GM12878 (cell line): ENCODE data around the gene TANC1. TPM values are rescaled to one million over a fixed set of nuclear protein-coding genes. Genes with fewer than 3 reads are reported as not detected.

Source experiments
- ATAC-seq: fragments of 200-7000 bp; cut with Tn5 transposase; 3 replicates; pipeline ENCODE4 v1.9.1; 2020; ENCODE audit warnings: mild to moderate bottlenecking, moderate library complexity
- BruUV-seq: library from RNA; stranded (reverse); fragments of 400-500 nt; replicated peaks from 2 replicates; lab custom pipeline; 2021; lab: Mats Ljungman, UMichigan
- CTCF ChIA-PET: fragments of 300-600 bp; sonication (Branson Sonifier 250); formaldehyde crosslinking; extraction: SDS; loops from one replicate; lab custom pipeline; 2021; ENCODE audit warnings: inconsistent platforms; lab: Yijun Ruan, JAX
- POLR2A ChIA-PET: fragments of 350-600 bp; formaldehyde crosslinking; extraction: SDS; loops from one replicate; lab custom pipeline; 2021; ENCODE audit warnings: inconsistent platforms; lab: Charles Lee
- RAD21 ChIA-PET: fragments of 300-600 bp; sonication (Branson Sonifier 250); formaldehyde crosslinking; loops from one replicate; lab custom pipeline; 2023; ENCODE audit warnings: antibody characterized with exemption; ENCODE audit not compliant: unreplicated experiment; lab: Charles Lee
- SMC1A ChIA-PET: fragments of 300-600 bp; sonication (Branson Sonifier 250); formaldehyde crosslinking; loops from one replicate; lab custom pipeline; 2023; ENCODE audit not compliant: unreplicated experiment, uncharacterized antibody; lab: Charles Lee
- DNase-seq: peaks from one replicate; pipeline ENCODE4 v3.0.0-alpha.2; 2011; ENCODE audit warnings: low read depth, low spot score
- FAIRE-seq: peaks from 3 replicates; lab custom pipeline; 2011; peaks lifted over from hg19 to GRCh38; lab: Jason Lieb, UNC
- H2AFZ ChIP-seq: 2 replicates; pipeline ENCODE4 v1.6.0; 2011; ENCODE audit warnings: low read depth, low read length, control low read depth; ENCODE audit not compliant: control insufficient read depth
- H3K27ac ChIP-seq: 2 replicates; pipeline ENCODE4 v1.5.1; 2011; ENCODE audit warnings: control low read depth; ENCODE audit not compliant: control insufficient read depth, insufficient read depth
- H3K27me3 ChIP-seq, 2 experiments: replicated peaks in 1 of 2; 2 replicates each; pipeline versions ENCODE4 v1.6.0 to v1.6.1; 2011; ENCODE audit warnings: low read length in 1 of 2; ENCODE audit not compliant: control insufficient read depth in 2 of 2, insufficient read depth in 2 of 2
- H3K36me3 ChIP-seq, 2 experiments: 2 replicates each; pipeline ENCODE4 v1.5.1; 2011; ENCODE audit warnings: low read length in 1 of 2; ENCODE audit not compliant: control insufficient read depth in 2 of 2, insufficient read depth in 2 of 2
- H3K4me1 ChIP-seq: 2 replicates; pipeline ENCODE4 v1.6.1; 2011; ENCODE audit warnings: mild to moderate bottlenecking, low read length, moderate library complexity, mixed read lengths; ENCODE audit not compliant: control insufficient read depth, insufficient read depth
- H3K4me2 ChIP-seq: 2 replicates; pipeline ENCODE4 v1.6.0; 2011; ENCODE audit warnings: control low read depth; ENCODE audit not compliant: control insufficient read depth, insufficient read depth
- H3K4me3 ChIP-seq: fragments of 200-600 bp; sonication (generic); 2 replicates; pipeline ENCODE4 v1.5.1; 2016
- H3K79me2 ChIP-seq: 2 replicates; pipeline ENCODE4 v1.6.0; 2011; ENCODE audit warnings: low read length; ENCODE audit not compliant: control insufficient read depth, insufficient read depth
- H3K9ac ChIP-seq: 2 replicates; pipeline ENCODE4 v1.8.0; 2011; ENCODE audit warnings: low read length, control low read depth, mixed read lengths; ENCODE audit not compliant: control insufficient read depth, insufficient read depth
- H3K9me3 ChIP-seq: replicated peaks from 3 replicates; pipeline ENCODE4 v1.5.1; 2011; ENCODE audit warnings: mild to moderate bottlenecking, low read length; ENCODE audit not compliant: control insufficient read depth, insufficient read depth
- H4K20me1 ChIP-seq: 2 replicates; pipeline ENCODE4 v1.6.0; 2011; ENCODE audit not compliant: control insufficient read depth, insufficient read depth
- DPF2 ChIP-seq: fragments of 450-650 bp; IDR thresholded peaks from 2 replicates; pipeline ENCODE4 v1.6.1; 2017; ENCODE audit warnings: mild to moderate bottlenecking
- GATAD2B ChIP-seq: fragments of 450-650 bp; conservative IDR thresholded peaks from 2 replicates; pipeline ENCODE4 v1.6.1; 2017; ENCODE audit warnings: low read depth, mild to moderate bottlenecking, moderate library complexity
- HCFC1 ChIP-seq: fragments of 150-350 bp; IDR thresholded peaks from 2 replicates; pipeline ENCODE4 v1.6.1; 2014; ENCODE audit warnings: low read length
- IKZF2 ChIP-seq, 2 experiments: fragments of 450-650 bp; IDR thresholded peaks; 2 replicates each; pipeline ENCODE4 v1.6.1; 2017; ENCODE audit warnings: mild to moderate bottlenecking in 2 of 2, moderate library complexity in 2 of 2
- KAT2A ChIP-seq: conservative IDR thresholded peaks from 2 replicates; pipeline ENCODE4 v1.6.1; 2011; ENCODE audit warnings: low read depth, low read length; ENCODE audit not compliant: control insufficient read depth
- MLLT1 ChIP-seq: fragments of 450-650 bp; IDR thresholded peaks from 2 replicates; pipeline ENCODE4 v1.6.1; 2016; ENCODE audit warnings: mild to moderate bottlenecking
- MYC ChIP-seq: IDR thresholded peaks from 2 replicates; pipeline ENCODE4 v1.6.1; 2011; ENCODE audit warnings: mild to moderate bottlenecking, low read length, moderate library complexity, inconsistent platforms; ENCODE audit not compliant: insufficient read depth, insufficient replicate concordance, insufficient read length, severe bottlenecking
- NBN ChIP-seq: fragments of 450-650 bp; IDR thresholded peaks from 2 replicates; pipeline ENCODE4 v1.6.1; 2016
- NRF1 ChIP-seq: conservative IDR thresholded peaks from 2 replicates; pipeline ENCODE4 v1.6.1; 2011; ENCODE audit warnings: mild to moderate bottlenecking, low read depth, low read length, improper control_type of control experiment
- PAX8 ChIP-seq: fragments of 450-650 bp; IDR thresholded peaks from 2 replicates; pipeline ENCODE4 v1.6.1; 2017; ENCODE audit warnings: mild to moderate bottlenecking, moderate library complexity
- RAD51 ChIP-seq: fragments of 450-650 bp; IDR thresholded peaks from 2 replicates; pipeline ENCODE4 v1.6.1; 2016; ENCODE audit warnings: moderate library complexity, mild to moderate bottlenecking, inconsistent platforms
- SMARCA5 ChIP-seq: fragments of 450-650 bp; IDR thresholded peaks from 2 replicates; pipeline ENCODE4 v1.6.1; 2017; ENCODE audit warnings: mild to moderate bottlenecking
- TAF1 ChIP-seq: IDR thresholded peaks from 2 replicates; pipeline ENCODE4 v1.6.1; 2011; ENCODE audit warnings: mild to moderate bottlenecking, low read depth, low read length, borderline replicate concordance
- TCF7 ChIP-seq: IDR thresholded peaks from 2 replicates; pipeline ENCODE4 v1.6.1; 2014; ENCODE audit warnings: antibody characterized with exemption, borderline replicate concordance
- USF1 ChIP-seq: IDR thresholded peaks from 2 replicates; pipeline ENCODE4 v1.6.1; 2011; ENCODE audit warnings: borderline replicate concordance, low read depth, mild to moderate bottlenecking, moderate library complexity, mixed read lengths, low read length; ENCODE audit not compliant: insufficient read depth; ENCODE audit errors: extremely low read length
- YY1 ChIP-seq: IDR thresholded peaks from 2 replicates; pipeline ENCODE4 v1.6.1; 2011; ENCODE audit warnings: low read depth, mild to moderate bottlenecking, low read length
- ZNF622 ChIP-seq: fragments of 450-650 bp; IDR thresholded peaks from 2 replicates; pipeline ENCODE4 v1.6.1; 2017; ENCODE audit warnings: mild to moderate bottlenecking, inconsistent platforms
- WGBS: methylation state at CpG from one replicate; pipeline ENCODE4 v1.1.6; 2016; ENCODE audit warnings: low lambda C conversion rate; ENCODE audit not compliant: insufficient replicate concordance, insufficient coverage; ENCODE audit errors: missing lambda C conversion rate; 5-methylcytosine and 5-hydroxymethylcytosine counted together
- in situ Hi-C: fragments of 300-500 bp; cut with MboI; formaldehyde crosslinking; loops from 9 replicates; pipeline ENCODE4 v1.14.3; 2018; ENCODE audit warnings: mixed read lengths
- intact Hi-C: fragments of 100-400 bp; cut with micrococcal nuclease; formaldehyde crosslinking; loops from one replicate; pipeline ENCODE4 v1.14.2; 2022; ENCODE audit not compliant: unreplicated experiment
- polyA plus RNA-seq, 11 experiments: library from polyadenylated mRNA; depleted of rRNA in 4 of 11; unstranded in 6 of 11; stranded (reverse) in 5 of 11; fragments of >200 nt; fragmentation: Nextera tagmentation in 4 of 11; fragmentation: Illumina TruSeq in 1 of 11; extraction: Ambion mirVana in 4 of 11; extraction: Trizol in 1 of 11; gene quantifications; 1 replicate in 1 of 11; 2 replicates in 10 of 11; pipeline versions ENCODE4 v1.2.1 to v1.2.3, GENCODE V29; 2011 to 2016; ENCODE audit warnings: inconsistent platforms in 2 of 11, missing spikeins in 2 of 11, low read depth in 1 of 11
- total RNA-seq, 4 experiments: library from RNA; depleted of rRNA in 3 of 4; stranded (reverse); fragments of >200 nt in 3 of 4; fragmentation: Illumina TruSeq in 1 of 4; extraction: Trizol in 1 of 4; gene quantifications; 2 replicates each; pipeline versions ENCODE4 v1.2.1 to v1.2.3, GENCODE V29; 2013 to 2021
- TF ChIP-seq, protein P1 (sequence below): fragments of 450-650 bp; IDR thresholded peaks from 2 replicates; pipeline ENCODE4 v1.6.1; 2017; ENCODE audit warnings: low read depth, mild to moderate bottlenecking, moderate library complexity

Gene TANC1
- total and polyA plus RNA-seq, 10 of the 15 experiments (the other 5 are each of a cell fraction or from before 2014, with no cell fraction given), result 0.05 to 5.0 (median 0.34) TPM

- TF ChIP-seq NBN (no peak), DPF2 (no peak), YY1 (no peak), TAF1 (no peak), RAD51 (no peak), USF1 (no peak), ZNF622 (no peak), MYC (no peak), PAX8 (no peak), GATAD2B (no peak), TCF7 (no peak), IKZF2 (IDR thresholded peaks at IDR 0.05) (no peak), NRF1 (no peak), MLLT1 (no peak), HCFC1 (no peak), KAT2A (no peak), SMARCA5 (no peak)
- TF ChIP-seq, protein P1, sequence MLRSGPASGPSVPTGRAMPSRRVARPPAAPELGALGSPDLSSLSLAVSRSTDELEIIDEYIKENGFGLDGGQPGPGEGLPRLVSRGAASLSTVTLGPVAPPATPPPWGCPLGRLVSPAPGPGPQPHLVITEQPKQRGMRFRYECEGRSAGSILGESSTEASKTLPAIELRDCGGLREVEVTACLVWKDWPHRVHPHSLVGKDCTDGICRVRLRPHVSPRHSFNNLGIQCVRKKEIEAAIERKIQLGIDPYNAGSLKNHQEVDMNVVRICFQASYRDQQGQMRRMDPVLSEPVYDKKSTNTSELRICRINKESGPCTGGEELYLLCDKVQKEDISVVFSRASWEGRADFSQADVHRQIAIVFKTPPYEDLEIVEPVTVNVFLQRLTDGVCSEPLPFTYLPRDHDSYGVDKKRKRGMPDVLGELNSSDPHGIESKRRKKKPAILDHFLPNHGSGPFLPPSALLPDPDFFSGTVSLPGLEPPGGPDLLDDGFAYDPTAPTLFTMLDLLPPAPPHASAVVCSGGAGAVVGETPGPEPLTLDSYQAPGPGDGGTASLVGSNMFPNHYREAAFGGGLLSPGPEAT, result no peak
- no peak overlapping the region for H3K27ac ChIP-seq
- ChIA-PET POLR2A (no interaction called here), CTCF (interaction anchor here (1.7 kb wide), 1 partner anchor 191 kb away, joined by 3 read pairs; no protein-coding TSS in a partner anchor), SMC1A (no interaction called here), RAD21 (no interaction called here)
- no peaks in the 10 kb centered on the region; a peak in 2 of 4 replicates for H3K27me3 ChIP-seq
- no peaks in the 10 kb centered on the region for H3K79me2 ChIP-seq
- no TSS peak for BruUV-seq
- H3K9ac ChIP-seq, result no peak overlapping the region
- 21% methylated on average over 2 of the region's 2 CpGs for WGBS
- intact Hi-C loops (no loop called here), in situ Hi-C loops (no loop called here)
- no peak overlapping the region for H2AFZ ChIP-seq
- no peaks in the 10 kb centered on the region; the same call in 2 of the 3 replicates for H3K9me3 ChIP-seq
- ATAC-seq, result no peak
- no peak overlapping the region for H3K4me3 ChIP-seq
- no peaks in the 10 kb centered on the region for H3K4me1 ChIP-seq
- H4K20me1 ChIP-seq, result no peaks in the 10 kb centered on the region
- no peak for FAIRE-seq
- no peak for DNase-seq
- H3K4me2 ChIP-seq, result no peak overlapping the region
- no peaks in the 10 kb centered on the region for H3K36me3 ChIP-seq
Observed at GRCh38 chr2:158934170-158934569, 34.3 kb upstream of the TANC1 start.
